Measurements from ENCODE around the gene ANKLE1. TPM values are rescaled to one million over a fixed set of nuclear protein-coding genes. Genes with fewer than 3 reads are reported as not detected.

Gene ANKLE1
- total RNA-seq, 4 donors from 2014 or later: under 0.01 to 3.0 (median 0.88) TPM

GRCh38 chr19:17309198-17309964 lies 27.7 kb downstream of the ANKLE1 start, which contains the start of gene DDA1:
Gene DDA1 (plus strand): TSS chr19:17309563. CDS start chr19:17309655, 92 bp downstream.
- WGBS: under 1% methylated on average over 37 of the region's 46 CpGs
- peaks cover 0 to 9% (median 0%) of the 10 kb centered on the region in 4 donors for H3K27me3 ChIP-seq
- peaks cover 49 to 79% (median 68%) of the 10 kb centered on the region in 4 donors for H3K4me1 ChIP-seq
- peaks cover 4 to 29% (median 13%) of the 10 kb centered on the region in 4 donors for H3K36me3 ChIP-seq
- peak within 1 kb of the TSS; percentile 75 to 92 (median 80) for H3K27ac ChIP-seq (replicated peaks in 1 of 4)
- H3K9me3 ChIP-seq: no peaks in the 10 kb centered on the region
- peak within 1 kb of the TSS; percentile 77 to 95 (median 93) for H3K4me3 ChIP-seq
- TF ChIP-seq POLR2AphosphoS5 (IDR thresholded peaks at IDR 0.05) (peak; percentile 77 to 93), CTCF (IDR thresholded peaks at IDR 0.05) (peak in 2 of 3 experiments; percentile 8 to 24), EP300 (IDR thresholded peaks at IDR 0.05) (no peak), POLR2A (IDR thresholded peaks at IDR 0.05; ENCODE audit: low read depth) (no peak)
- DNase-seq (ENCODE audit: extremely low spot score): peak; percentile 100
- intact Hi-C loops (cut with DNase I): no loop called here

- H3K27ac ChIP-seq (replicated peaks in 1 of 4): peak overlapping the region; percentile 75 to 92 (median 80)
- DNase-seq (ENCODE audit: extremely low spot score): no peak
- H3K9me3 ChIP-seq: no peaks in the 10 kb centered on the region
- H3K27me3 ChIP-seq: peaks cover 0 to 9% (median 0%) of the 10 kb centered on the region in 4 donors
- 10% methylated on average over 11 of the region's 23 CpGs for WGBS
- intact Hi-C loops (cut with DNase I): no loop called here
- TF ChIP-seq POLR2AphosphoS5 (IDR thresholded peaks at IDR 0.05) (no peak), EP300 (IDR thresholded peaks at IDR 0.05) (no peak), POLR2A (IDR thresholded peaks at IDR 0.05; ENCODE audit: low read depth) (no peak), CTCF (IDR thresholded peaks at IDR 0.05) (no peak)
- peaks cover 9 to 35% (median 18%) of the 10 kb centered on the region in 4 donors for H3K36me3 ChIP-seq
- peaks cover 43 to 72% (median 62%) of the 10 kb centered on the region in 4 donors for H3K4me1 ChIP-seq
- peak overlapping the region; percentile 77 to 95 (median 93) for H3K4me3 ChIP-seq
Measured at GRCh38 chr19:17309965-17310461, 28.3 kb downstream of the ANKLE1 start.

GRCh38 chr19:17311455-17312188 lies 29.9 kb downstream of the ANKLE1 start:
- TF ChIP-seq POLR2A (IDR thresholded peaks at IDR 0.05; ENCODE audit: low read depth) (no peak), POLR2AphosphoS5 (IDR thresholded peaks at IDR 0.05) (no peak)
- H3K36me3 ChIP-seq: peaks cover 19 to 48% (median 32%) of the 10 kb centered on the region in 4 donors
- no peaks in the 10 kb centered on the region for H3K27me3 ChIP-seq
- H3K9me3 ChIP-seq: no peaks in the 10 kb centered on the region
- no peak for DNase-seq (ENCODE audit: extremely low spot score)
- intact Hi-C loops (cut with DNase I): no loop called here
- WGBS: 72% methylated on average over 10 of the region's 11 CpGs
- H3K4me3 ChIP-seq: no peak overlapping the region
- H3K27ac ChIP-seq (replicated peaks in 1 of 4): no peak overlapping the region
- peaks cover 32 to 59% (median 50%) of the 10 kb centered on the region in 4 donors for H3K4me1 ChIP-seq

- intact Hi-C loops (cut with DNase I): no loop called here
- H3K9me3 ChIP-seq: no peaks in the 10 kb centered on the region
- WGBS: 86% methylated on average over 17 of the region's 20 CpGs
- DNase-seq (ENCODE audit: extremely low spot score): no peak
- no peak overlapping the region for H3K4me3 ChIP-seq
- H3K27ac ChIP-seq (replicated peaks in 1 of 4): no peak overlapping the region
- H3K4me1 ChIP-seq: peaks cover 24 to 51% (median 42%) of the 10 kb centered on the region in 4 donors
- H3K27me3 ChIP-seq: no peaks in the 10 kb centered on the region
- no peak for TF ChIP-seq POLR2AphosphoS5 (IDR thresholded peaks at IDR 0.05)
- TF ChIP-seq CTCF (IDR thresholded peaks at IDR 0.05): no peak
- TF ChIP-seq EP300 (IDR thresholded peaks at IDR 0.05): no peak
- no peak for TF ChIP-seq POLR2A (IDR thresholded peaks at IDR 0.05; ENCODE audit: low read depth)
- peaks cover 25 to 56% (median 38%) of the 10 kb centered on the region in 4 donors for H3K36me3 ChIP-seq
Measured at GRCh38 chr19:17312189-17313113, 30.8 kb downstream of the ANKLE1 start.
